DOHH2 (cell line): Measurements from ENCODE around the gene FMR1.

Source experiments
- H3F3A ChIP-seq: fragments of 200-600 bp; sonication (generic), shearing (Covaris generic); 2 replicates; pipeline ENCODE4 v1.6.0; 2016; ENCODE audit warnings: antibody characterized with exemption, mild to moderate bottlenecking; ENCODE audit not compliant: control insufficient read depth, insufficient read depth
- H3K27ac ChIP-seq: fragments of 200-600 bp; sonication (generic); 2 replicates; pipeline ENCODE4 v1.5.1; 2014; ENCODE audit warnings: low read depth, mild to moderate bottlenecking, low read length, moderate library complexity
- H3K27me3 ChIP-seq: fragments of 200-600 bp; sonication (generic); 2 replicates; pipeline ENCODE4 v1.6.1; 2014; ENCODE audit warnings: mild to moderate bottlenecking, low read length, mixed read lengths; ENCODE audit not compliant: control insufficient read depth
- H3K36me3 ChIP-seq: fragments of 200-600 bp; sonication (generic); 2 replicates; pipeline ENCODE4 v1.6.1; 2014; ENCODE audit warnings: mild to moderate bottlenecking, low read length, moderate library complexity, mixed read lengths; ENCODE audit not compliant: control insufficient read depth
- H3K4me1 ChIP-seq: fragments of 200-600 bp; sonication (generic); 2 replicates; pipeline ENCODE4 v1.6.1; 2014; ENCODE audit warnings: mild to moderate bottlenecking, low read length, mixed read lengths; ENCODE audit not compliant: control insufficient read depth
- H3K4me2 ChIP-seq: fragments of 200-600 bp; sonication (generic); 2 replicates; pipeline ENCODE4 v1.6.0; 2014; ENCODE audit warnings: mild to moderate bottlenecking, low read length, moderate library complexity
- H3K4me3 ChIP-seq: fragments of 200-600 bp; sonication (generic); 2 replicates; pipeline ENCODE4 v1.5.1; 2014; ENCODE audit warnings: mild to moderate bottlenecking, low read length, mixed read lengths
- H3K79me2 ChIP-seq: fragments of 200-600 bp; sonication (generic); 2 replicates; pipeline ENCODE4 v1.6.1; 2014; ENCODE audit warnings: mild to moderate bottlenecking, low read length, mixed read lengths; ENCODE audit not compliant: control insufficient read depth
- H3K9me2 ChIP-seq: fragments of 200-600 bp; sonication (generic); replicated peaks from 2 replicates; pipeline ENCODE4 v1.6.1; 2014; ENCODE audit warnings: mild to moderate bottlenecking, low read length, mixed read lengths; ENCODE audit not compliant: control insufficient read depth
- H3K9me3 ChIP-seq: fragments of 200-600 bp; sonication (generic); 2 replicates; pipeline ENCODE4 v1.6.1; 2014; ENCODE audit warnings: antibody characterized with exemption, low read length, mixed read lengths; ENCODE audit not compliant: control insufficient read depth, insufficient read depth
- H4K20me1 ChIP-seq: fragments of 200-600 bp; sonication (generic); 2 replicates; pipeline ENCODE4 v1.6.0; 2014; ENCODE audit warnings: low read depth, mild to moderate bottlenecking, antibody characterized with exemption, low read length, moderate library complexity; ENCODE audit not compliant: control insufficient read depth, insufficient read depth
- EZH2phosphoT487 ChIP-seq: fragments of 200-600 bp; sonication (generic); IDR thresholded peaks from 2 replicates; pipeline ENCODE4 v1.6.1; 2017; ENCODE audit warnings: borderline replicate concordance, mild to moderate bottlenecking, antibody characterized with exemption, low read length, moderate library complexity, mixed read lengths
- TF ChIP-seq, protein P1 (sequence below): fragments of 200-600 bp; sonication (generic); IDR thresholded peaks from one replicate; pipeline ENCODE4 v1.5.1; 2014; ENCODE audit warnings: antibody characterized with exemption, mild to moderate bottlenecking, low read depth, low read length; ENCODE audit not compliant: poor library complexity, severe bottlenecking

Gene FMR1

DNA sequence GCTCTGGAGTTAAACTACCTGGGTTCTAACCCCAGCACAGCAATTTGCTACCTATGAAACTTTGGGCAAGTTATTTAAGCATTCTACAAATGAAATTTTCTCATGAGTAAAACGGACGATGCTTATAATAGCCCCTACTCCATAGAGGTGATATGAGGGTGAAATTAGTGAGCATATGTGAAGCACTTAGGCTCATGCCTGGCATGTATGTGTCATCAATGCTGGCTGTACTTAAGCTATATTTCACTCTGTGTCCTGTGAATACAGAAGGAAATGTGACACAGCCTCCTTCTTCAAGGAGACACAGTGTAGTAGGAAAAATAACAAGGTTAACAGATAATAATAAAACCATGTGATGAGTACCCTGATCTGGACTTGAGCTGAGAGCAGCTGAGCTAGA, 49.0 kb downstream of the FMR1 start:
- H3F3A ChIP-seq = no peaks in the 10 kb centered on the region
- H3K79me2 ChIP-seq = no peaks in the 10 kb centered on the region
- H3K4me2 ChIP-seq = no peak overlapping the region
- no peak overlapping the region for H3K4me3 ChIP-seq
- H3K4me1 ChIP-seq = no peaks in the 10 kb centered on the region
- H3K36me3 ChIP-seq = no peaks in the 10 kb centered on the region
- H3K27me3 ChIP-seq = no peaks in the 10 kb centered on the region
- TF ChIP-seq, protein P1, sequence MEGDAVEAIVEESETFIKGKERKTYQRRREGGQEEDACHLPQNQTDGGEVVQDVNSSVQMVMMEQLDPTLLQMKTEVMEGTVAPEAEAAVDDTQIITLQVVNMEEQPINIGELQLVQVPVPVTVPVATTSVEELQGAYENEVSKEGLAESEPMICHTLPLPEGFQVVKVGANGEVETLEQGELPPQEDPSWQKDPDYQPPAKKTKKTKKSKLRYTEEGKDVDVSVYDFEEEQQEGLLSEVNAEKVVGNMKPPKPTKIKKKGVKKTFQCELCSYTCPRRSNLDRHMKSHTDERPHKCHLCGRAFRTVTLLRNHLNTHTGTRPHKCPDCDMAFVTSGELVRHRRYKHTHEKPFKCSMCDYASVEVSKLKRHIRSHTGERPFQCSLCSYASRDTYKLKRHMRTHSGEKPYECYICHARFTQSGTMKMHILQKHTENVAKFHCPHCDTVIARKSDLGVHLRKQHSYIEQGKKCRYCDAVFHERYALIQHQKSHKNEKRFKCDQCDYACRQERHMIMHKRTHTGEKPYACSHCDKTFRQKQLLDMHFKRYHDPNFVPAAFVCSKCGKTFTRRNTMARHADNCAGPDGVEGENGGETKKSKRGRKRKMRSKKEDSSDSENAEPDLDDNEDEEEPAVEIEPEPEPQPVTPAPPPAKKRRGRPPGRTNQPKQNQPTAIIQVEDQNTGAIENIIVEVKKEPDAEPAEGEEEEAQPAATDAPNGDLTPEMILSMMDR = no peak
- no peaks in the 10 kb centered on the region for H4K20me1 ChIP-seq
- H3K9me3 ChIP-seq = no peaks in the 10 kb centered on the region
- H3K27ac ChIP-seq = no peak overlapping the region
- no peaks in the 10 kb centered on the region for H3K9me2 ChIP-seq

DNA sequence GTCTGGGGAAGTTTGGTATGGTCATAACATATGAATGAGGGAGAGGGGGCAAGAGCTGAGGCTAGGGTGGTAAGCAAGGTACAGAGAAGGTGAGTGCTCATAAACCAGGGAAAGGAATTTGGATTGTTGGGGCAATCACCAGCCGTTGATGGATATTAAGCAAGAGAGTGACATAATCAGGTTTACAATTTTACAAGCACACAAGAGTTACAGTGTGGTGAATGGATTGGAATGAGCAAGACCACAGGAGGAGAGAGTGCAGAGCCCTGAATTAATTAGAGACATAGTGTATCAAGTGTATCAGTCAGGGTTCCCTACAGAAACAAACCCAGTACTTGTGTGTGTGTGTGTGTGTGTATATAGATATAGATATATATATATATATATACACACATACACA, 50.8 kb downstream of the FMR1 start:
- no peak for TF ChIP-seq EZH2phosphoT487
- TF ChIP-seq, protein P1 = no peak
- H3K79me2 ChIP-seq = no peaks in the 10 kb centered on the region
- no peak overlapping the region for H3K4me2 ChIP-seq
- H3K4me1 ChIP-seq = no peaks in the 10 kb centered on the region
- H3K4me3 ChIP-seq = no peak overlapping the region
- no peaks in the 10 kb centered on the region for H3F3A ChIP-seq
- no peaks in the 10 kb centered on the region for H3K27me3 ChIP-seq
- no peaks in the 10 kb centered on the region for H3K36me3 ChIP-seq
- H3K27ac ChIP-seq = no peak overlapping the region
- H3K9me3 ChIP-seq = no peaks in the 10 kb centered on the region
- H3K9me2 ChIP-seq = no peaks in the 10 kb centered on the region
- no peaks in the 10 kb centered on the region for H4K20me1 ChIP-seq

- Histone ChIP-seq H4K20me1 (no peaks in the 10 kb centered on the region), H3K27ac (no peak overlapping the region), H3K27me3 (no peaks in the 10 kb centered on the region), H3K79me2 (no peaks in the 10 kb centered on the region), H3K4me1 (no peaks in the 10 kb centered on the region), H3F3A (no peaks in the 10 kb centered on the region), H3K9me3 (no peaks in the 10 kb centered on the region), H3K36me3 (no peaks in the 10 kb centered on the region), H3K4me3 (no peak overlapping the region), H3K4me2 (no peak overlapping the region), H3K9me2 (no peaks in the 10 kb centered on the region)
- no peak for TF ChIP-seq EZH2phosphoT487
- TF ChIP-seq, protein P1 = no peak
These were observed 67.2 kb downstream of the FMR1 start for GRCh38 chrX:147978931-147979330.
